Activated CD4-positive, alpha-beta T cell treated with anti-CD3 and anti-CD28 coated beads, Interleukin-2, Interleukin-4, amounts not matched to agents 100 ng/mL and 50 ng/mL, durations not matched to agents 16 hours and 8 hours (primary cell): ENCODE measurements around the gene ARHGEF28.

Experiments used
- DNase-seq: peaks from one replicate; pipeline ENCODE4 v3.0.0-alpha.2; 2020; ENCODE audit warnings: low spot score

ARHGEF28 gene

DNA sequence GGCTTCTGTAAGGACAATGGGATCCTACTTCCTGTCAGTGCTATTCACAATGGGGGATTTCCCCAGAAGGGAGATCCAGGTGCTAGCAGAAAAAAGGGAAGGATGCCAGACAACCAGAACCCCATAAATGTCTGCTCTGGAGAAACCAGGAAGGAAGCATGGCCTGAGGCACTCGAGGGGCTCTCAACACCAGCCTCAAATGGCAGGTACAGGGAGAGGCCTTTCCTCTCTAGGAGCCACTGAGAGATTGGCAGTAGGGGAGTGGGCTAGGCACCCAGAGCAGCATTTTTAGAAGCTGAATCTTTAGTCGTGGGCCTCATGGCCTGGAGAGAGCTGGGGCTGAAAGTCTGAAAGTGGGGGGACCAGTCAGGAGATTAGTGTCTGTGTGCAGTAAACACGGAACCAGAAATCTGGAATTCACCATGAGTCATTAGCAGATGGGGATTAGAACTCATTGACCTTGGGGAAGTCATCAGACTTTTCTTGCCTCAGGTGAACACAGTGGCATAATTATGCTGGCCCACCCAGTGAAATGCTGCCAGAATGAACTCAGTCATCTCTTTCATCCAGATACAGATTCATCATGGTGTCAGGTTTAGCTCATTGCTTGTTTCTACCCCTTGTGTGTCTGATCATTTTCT lies 28.3 kb downstream of the ARHGEF28 start:
- no peak for DNase-seq

DNA sequence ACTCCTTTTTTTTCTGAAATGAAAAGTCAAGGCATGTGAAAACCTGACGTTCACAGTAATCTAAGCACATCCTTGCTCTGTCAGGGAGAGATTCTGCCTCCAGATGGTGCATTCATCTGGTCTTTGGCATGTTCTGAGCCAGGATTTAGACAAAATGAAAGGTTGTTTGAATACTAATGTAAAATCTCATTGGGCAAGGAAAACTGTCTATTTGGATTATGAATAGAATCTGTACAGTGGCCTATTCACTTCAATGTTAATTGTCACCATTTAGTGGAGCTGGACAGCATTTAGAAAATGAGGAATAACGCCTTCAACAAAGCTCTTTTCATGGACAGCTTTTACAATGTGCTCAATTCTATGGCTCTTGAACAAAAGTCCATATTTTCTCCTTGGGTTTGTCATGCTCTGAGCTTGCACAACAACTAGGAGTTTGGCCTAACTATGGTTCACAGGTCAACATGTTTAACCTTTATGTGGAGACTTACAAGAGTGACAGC lies 28.9 kb downstream of the ARHGEF28 start:
- DNase-seq: no peak

DNA sequence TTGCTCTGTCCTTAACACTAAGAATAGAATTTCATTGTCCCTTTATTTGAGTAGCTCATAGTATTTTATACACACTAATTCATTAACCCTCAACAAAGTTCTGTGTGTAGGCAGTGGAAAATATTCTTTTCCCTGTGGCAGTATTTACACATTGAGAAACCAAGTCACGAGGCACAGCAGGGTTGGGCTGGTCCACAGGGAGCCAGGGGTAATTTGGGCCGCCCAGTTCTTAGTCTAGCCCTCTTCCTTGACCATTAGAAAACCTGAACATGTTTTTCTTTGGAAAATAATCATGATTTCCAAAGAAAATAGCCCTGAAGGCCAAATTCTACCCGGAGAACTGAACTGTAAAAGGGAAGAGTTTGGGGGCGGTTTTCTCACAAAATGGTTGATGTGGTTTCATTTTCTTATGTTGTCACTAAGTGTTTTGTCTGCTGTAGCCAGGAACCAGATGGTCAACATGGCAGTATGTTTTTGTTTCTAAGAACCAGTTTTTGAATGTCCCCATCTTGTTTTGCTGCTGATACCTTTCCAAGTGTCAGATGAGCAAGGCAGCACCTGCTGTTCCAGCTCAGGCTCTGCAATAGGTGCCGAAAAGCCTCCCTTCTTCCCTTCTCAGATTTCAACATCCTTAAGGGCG lies 29.6 kb downstream of the ARHGEF28 start:
- no peak for DNase-seq

DNA sequence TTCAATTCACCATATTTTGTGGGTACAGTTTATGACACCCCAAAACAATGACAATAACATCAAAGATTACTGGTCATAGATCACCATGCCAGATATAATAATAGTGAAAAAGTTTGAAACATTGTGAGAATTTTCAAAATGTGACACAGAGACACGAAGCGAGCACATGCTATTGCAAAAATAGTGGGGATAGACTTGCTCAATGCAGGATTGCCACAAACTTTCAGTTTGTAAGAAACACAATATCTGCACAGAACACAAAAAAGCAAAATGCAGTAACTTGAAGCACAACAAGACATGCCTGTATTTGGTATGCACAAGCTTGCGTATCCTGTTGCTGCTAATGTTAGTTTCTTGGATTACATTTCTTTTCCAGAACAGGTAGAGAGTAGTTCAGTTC lies 35.8 kb downstream of the ARHGEF28 start:
- no peak for DNase-seq

DNA sequence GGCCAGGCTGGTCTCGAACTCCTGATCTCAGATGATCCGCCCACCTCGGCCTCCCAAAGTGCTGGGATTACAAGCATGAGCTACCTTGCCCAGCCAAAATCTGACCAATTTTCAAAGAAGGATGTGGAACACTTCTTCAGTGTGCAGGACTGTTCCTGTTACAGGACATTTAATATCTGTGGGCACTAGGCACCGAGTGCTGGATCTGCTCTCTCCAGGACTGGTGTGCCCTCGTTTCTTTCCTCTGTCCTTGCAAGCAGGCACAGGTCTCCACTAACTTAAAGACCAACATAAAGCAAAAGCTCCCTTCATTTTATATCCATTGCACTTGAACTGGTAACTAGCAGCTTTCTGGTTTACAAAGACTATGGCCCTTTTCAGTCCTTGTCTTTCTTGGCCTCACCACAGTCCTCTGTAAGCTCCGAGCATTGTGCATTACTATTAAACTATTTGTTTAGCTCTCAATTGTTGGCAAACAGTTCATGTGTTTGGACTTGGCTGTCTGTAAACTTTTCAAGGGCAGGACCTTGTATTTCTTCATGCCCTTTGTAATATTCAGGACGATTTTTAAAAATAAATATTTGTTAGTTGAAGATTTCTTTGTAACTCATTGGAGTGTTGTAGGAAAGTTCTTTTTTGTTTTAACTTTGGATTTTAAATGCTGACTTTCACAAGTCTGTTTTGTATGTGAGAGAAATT lies 37.3 kb downstream of the ARHGEF28 start:
- no peak for DNase-seq

DNA sequence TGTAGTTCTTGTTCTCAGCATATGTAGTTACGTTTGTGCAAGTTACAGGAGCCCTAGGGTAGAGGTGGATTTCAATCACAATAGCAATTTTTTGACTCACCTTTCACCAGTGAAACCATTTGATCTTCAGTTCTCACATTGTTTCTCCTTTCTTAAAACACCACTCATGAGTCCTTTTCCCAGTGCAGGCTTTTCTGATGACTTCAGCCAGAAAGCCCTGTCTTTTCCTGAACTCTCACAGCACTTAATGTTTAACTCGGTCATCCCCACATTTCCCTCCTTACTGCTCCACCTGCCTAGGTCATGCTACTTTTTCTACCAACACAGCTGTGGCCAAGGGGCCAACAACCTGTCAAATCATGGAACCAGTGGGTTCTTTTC lies 37.9 kb downstream of the ARHGEF28 start:
- DNase-seq: no peak

DNA sequence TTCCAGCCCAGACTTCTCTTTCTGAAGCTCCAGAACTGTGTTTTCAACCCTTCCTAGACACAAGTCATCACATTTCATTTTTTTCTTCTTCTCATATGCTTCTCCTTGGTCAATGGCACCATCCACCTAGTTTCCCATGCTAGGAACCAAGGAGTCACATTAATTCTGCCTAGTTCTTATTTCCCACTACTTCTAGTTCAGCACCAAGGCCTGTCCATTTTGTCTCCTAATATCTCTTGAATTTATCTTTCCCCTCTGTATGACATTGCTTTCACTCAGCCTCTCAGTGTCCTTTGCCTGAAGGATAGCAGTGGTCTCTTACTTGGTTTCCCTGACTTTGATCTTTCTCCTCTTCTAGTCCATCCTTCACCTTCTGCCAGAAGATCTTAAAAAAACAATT lies 38.8 kb downstream of the ARHGEF28 start:
- no peak for DNase-seq

DNA sequence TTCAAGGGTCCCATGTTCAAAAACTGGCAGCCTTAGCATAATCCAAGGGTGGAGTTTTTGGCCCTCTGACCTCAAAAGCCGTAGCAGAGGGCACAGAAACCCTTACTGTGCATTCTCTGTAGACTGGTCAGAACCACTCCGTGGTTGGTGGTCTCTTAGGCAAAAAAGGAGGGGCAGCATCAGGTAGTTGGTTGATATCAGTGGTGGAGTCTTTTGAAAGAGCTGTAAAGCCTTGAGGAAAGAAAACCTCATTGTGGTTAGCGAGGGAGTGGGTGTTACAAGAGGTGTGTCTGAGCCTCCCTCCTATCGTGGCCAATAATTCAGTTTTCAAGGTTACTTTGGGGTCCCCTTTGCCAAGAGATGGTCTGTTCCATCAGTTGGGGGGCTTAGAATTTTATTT lies 40.9 kb downstream of the ARHGEF28 start:
- DNase-seq: no peak

DNA sequence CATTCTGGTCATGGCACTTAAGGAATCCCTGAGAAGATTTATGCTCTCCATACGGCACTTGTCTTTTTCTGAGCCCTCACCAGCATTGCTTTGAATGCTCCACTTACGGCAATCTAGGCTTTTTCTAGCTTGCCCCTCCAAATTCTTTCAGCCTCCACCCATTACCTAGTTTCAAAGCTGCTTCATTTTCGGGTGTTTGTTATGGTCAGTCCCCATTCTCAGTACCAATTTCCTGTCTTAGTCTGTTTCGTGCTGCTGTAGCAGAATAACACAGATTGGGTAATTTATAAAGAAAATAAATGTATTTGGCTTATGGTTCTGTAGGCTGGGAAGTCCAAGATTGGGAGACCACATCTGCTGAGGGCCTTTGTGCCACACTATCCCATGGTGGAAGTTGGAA lies 42.0 kb downstream of the ARHGEF28 start:
- DNase-seq: no peak

DNA sequence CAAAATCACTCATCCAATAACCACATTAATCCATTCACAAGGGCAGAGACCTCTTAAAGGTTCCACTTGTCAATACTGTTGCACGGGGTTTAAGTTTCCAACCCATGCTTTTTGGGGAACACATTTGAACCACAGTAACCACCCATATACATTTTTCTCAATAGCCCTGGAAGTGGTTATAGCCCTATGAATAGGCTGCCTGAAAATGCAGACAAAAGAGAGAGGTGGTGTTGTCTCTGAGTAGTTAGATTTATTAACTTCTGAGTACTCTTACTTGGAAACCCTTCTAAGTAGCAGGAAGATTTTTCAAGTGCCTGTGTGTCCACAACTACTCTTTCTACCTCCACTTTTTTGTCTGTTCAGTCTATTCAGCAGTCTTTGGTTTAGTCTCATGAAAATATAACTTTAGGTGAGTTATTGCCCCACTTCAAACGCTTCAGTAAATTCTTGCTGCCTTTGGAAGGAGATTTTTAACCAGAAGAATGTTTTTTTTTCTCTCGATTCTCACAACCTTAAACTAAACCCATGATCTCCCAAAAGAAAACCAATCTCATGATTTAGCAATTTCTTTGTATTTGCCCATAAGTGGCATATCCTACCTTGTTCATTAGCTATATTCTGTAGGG lies 42.6 kb downstream of the ARHGEF28 start:
- no peak for DNase-seq

DNA sequence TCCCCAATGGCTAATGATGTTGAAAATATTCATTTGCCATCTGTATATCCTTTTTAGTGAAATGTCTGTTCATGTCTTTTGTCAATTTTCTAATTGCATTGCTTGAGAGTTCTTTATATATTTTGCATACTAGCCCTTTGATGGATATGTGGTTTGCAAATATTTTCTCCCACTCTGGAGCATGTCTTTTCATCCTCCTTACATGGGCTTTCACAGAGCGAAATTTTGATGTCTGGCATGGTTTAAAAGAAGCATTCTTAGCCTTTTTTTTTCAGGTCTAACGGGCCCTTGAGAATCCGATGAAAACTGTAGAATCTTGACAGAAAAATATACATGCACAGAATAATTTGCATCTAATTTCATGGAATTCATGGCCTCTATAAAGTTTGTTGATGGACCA lies 44.7 kb downstream of the ARHGEF28 start:
- no peak for DNase-seq

DNA sequence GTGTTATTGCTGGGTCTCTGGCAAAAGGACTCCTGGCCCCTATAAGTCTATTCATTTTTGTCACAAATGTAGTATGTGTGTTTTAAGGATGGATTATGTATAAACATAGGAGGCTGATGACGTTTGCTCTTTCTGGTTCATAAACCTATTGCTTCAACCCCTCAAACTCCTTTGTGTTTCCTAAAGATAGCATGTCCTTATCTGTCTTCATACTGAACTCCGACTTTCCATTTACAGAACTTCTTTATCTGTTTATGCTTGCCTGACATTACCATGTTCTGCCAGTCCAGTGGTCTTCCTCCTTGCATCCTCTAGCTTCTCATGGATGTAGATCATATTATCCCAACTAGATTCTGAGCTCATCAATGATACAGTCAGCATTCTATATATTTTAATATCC lies 46.1 kb downstream of the ARHGEF28 start:
- no peak for DNase-seq

DNA sequence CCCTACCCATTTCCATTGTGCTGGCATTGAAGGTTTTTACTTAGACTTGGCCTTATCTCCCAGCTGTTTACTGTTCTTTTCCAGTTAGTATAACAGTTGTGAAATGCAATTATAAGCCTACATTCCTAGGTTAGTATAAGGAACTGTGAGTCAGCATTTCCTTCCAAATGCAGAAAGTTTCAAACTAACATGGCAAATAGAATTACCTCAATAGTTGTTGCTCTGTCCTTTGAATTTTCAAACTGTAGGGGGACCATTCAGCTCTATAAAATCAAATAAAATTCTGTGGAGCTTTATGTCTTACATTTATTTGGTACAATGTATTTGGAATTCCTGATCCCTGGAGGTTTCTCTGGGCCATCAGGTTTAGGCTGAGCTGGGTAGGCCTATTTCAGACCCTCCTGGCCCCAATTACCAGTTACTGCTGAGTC lies 47.2 kb downstream of the ARHGEF28 start:
- no peak for DNase-seq

DNA sequence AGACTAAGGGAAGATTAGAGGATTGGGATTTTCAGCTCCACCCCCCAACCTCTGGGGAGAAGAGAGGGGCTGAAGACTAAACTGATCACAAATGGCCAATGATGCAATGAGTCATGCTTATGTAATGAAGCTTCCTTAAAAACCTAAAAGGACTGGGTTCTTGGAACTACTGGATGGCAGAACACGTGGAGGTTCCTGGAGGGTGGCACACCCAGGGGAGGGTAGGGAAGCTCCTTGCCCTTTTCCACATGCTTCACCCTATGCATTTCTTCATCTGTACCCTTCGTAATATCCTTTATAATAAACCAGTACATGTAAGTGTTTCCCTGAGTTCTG lies 48.6 kb downstream of the ARHGEF28 start:
- no peak for DNase-seq

DNA sequence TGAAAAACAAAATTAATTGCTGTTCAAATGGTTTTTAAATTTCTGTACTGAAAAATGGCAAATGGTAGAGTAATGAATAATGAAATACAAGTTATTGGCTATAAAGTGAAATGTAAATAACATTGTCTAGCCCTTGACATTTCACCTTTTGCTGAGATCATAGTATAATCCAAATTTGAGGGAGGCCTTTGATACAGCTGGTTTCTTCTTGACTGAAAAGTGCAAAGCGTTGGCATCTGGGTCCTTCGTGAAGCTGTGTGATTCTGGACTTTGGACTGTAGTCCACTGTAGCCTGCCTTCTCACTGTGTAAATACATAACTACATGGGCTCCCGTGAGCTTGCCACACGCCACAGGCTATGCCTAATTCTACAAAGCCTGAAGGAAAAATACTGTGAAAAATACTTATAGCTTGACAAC lies 52.3 kb downstream of the ARHGEF28 start:
- DNase-seq: no peak

DNA sequence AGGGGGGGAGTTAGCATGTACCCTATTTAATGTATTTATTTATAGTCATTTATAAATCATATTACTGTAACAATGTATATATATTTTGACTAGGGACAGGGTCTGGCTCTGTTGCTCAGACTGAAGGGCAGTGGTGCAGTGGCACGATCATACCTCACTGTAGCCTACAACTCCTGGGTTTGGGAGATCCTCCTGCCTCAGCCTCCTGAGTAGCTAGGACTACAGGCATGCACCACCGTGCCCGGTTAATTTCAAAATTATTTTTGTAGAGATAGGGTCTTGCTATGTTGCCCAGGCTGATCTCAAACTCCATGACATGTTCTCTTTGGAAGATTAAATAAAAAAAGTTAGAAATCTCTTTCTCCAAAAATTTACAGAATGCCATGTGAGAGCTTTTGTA lies 52.8 kb downstream of the ARHGEF28 start:
- no peak for DNase-seq

DNA sequence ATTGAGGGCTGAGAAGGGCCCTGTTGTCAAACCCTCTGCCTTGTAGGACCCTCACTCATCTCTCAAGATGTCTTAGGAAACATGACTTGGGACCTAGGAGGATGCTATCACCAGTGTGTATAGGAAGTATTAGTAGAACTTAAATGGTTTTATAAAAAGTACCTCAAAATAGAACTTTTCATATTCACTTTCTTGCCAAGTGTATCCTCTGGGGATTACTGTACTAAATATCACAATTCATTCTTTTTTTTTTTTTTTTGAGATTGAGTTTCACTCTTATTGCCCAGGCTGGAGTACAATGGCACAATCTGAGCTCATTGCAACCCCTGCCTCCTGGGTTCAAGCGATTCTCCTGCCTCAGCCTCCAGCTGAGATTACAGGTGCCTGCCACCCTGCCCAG lies 56.2 kb downstream of the ARHGEF28 start:
- DNase-seq: no peak

DNA sequence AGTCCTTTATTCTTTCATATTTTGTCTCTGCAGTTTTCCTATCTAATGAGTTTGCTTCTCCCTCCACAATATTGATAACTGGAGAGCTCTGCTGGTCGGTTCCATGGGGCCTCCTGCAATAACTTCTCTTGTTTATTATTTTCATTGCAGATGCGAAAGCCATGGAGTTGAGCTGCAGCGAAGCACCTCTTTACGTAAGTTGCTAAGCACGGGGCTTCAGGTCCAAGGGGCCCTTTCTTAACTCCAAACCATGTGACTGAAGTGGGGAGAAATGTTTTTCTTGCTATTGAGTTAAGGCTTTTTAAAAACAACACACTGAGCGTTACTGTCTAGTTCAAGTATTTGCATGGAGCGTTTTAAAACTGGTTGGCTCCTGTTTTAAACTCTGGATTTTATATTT lies 58.7 kb downstream of the ARHGEF28 start:
- DNase-seq: no peak

DNA sequence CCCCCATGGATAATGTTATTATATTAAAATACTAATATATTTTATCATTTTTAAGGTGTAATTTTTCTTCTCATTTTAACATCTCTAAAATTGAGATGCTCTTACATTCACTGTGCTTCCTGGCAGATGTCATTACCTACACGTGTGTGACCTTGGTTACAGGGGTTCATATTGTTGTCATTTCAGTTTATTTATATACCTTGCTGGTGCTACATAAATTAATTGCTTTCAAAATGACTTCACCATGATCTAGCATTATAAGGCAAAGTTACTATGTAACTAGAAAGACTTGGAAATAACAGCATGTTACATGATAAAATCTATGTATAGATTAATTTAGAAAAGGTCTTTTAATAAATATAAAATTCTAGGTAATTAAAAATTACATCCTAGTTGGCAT lies 60.9 kb downstream of the ARHGEF28 start:
- DNase-seq: no peak

DNA sequence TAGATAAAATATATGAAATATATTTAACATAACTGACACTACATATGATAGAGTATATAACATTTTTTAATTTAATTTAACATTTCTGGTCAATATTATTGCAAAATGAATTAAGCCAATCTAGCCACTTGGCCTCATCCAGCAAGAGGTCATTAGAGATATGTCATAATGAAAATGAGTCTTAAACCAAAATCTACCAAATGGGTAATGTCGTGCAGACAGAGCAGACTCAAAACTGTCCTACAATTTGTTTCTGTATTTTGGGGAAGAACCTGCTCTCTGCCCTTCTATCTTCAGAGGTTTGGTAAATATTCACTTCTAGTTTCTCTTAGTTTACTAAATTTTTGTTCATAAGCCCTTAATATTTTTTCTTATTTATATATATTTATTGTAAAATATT lies 61.4 kb downstream of the ARHGEF28 start:
- no peak for DNase-seq

DNA sequence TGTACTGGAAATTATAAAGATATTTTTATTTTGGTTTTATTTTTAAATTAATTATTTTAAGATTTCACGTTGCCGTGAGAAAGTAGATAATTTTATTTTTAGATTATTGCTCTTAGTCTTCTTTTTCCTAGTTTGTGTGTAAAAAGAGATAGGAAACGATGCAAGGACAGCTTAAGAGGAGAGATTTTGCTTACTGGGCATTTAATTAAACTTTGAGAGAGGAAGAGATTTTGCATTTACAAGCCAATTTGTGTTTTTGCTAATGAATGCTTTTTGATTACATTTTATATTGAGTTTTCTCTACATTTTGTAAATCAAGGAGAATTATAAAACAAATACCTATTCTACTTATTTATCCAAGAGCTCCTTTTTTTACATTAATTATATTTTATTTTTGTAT lies 64.0 kb downstream of the ARHGEF28 start:
- no peak for DNase-seq

DNA sequence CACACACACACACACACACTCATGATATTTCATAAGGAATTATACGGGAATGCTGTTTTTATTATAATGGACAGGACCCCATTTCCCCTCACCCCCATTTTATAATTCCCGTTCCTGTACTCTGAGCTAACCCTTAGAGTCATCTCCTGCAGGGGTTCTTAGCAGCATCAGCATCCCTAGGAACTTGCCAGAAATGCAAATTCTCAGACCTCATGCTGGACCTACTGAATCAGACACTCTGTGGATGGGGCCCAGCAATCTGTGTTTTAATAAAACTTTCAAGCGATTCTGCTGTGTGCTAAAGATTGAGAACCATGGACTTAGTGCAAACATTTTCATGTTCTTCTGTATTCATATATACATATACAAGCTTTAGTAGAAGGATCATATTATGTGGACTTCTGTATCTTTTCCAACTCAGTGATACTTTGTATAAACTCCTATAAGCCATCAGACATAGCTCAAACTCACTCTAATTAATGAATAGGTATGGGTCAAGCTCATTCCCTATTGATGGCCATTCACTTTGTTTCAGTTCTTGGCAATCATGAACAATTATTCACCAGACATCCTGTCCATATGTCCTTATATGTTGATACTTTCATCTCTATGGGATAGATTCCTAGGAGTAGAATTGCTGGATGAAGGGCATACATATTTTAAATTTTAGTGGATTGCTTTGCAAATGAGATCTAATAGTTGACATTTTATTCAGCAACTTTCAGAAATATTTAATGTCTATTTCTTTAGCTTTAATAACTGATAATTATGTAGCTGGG lies 65.5 kb downstream of the ARHGEF28 start:
- no peak for DNase-seq
